Measurements from ENCODE around the gene SDR42E1.

GRCh38 chr16:82006036-82006435 lies 5.2 kb downstream of the SDR42E1 start:
- no peak for TF ChIP-seq POLR2A (IDR thresholded peaks at IDR 0.05)
- no peak for TF ChIP-seq CTCF (IDR thresholded peaks at IDR 0.05)

Measured in tibial nerve (tissue), 3 donors.